NCI-H1930 (cell line): ENCODE data around the gene FHAD1.

Source experiments
- DNase-seq, 2 experiments: peaks; one replicate each; lab custom pipeline; 2025; lab: John Stamatoyannopoulos, UW

FHAD1 gene

GRCh38 chr1:15218287-15219279 lies 28.4 kb upstream of the FHAD1 start:
- DNase-seq, result no peak

GRCh38 chr1:15219280-15220023 lies 27.6 kb upstream of the FHAD1 start:
- no peak for DNase-seq

GRCh38 chr1:15220024-15220392 lies 27.0 kb upstream of the FHAD1 start:
- DNase-seq, result no peak

- DNase-seq, result no peak
Observed at GRCh38 chr1:15220825-15221431, 26.1 kb upstream of the FHAD1 start.

GRCh38 chr1:15222653-15223303 lies 24.2 kb upstream of the FHAD1 start:
- no peak for DNase-seq

- DNase-seq, result no peak
Observed at GRCh38 chr1:15224259-15224869, 22.7 kb upstream of the FHAD1 start.

GRCh38 chr1:15224974-15225373 lies 22.0 kb upstream of the FHAD1 start:
- DNase-seq, result no peak

- DNase-seq, result no peak
Observed at GRCh38 chr1:15225461-15225860, 21.6 kb upstream of the FHAD1 start.

GRCh38 chr1:15226388-15227255 lies 20.4 kb upstream of the FHAD1 start:
- no peak for DNase-seq

GRCh38 chr1:15229707-15230131 lies 17.3 kb upstream of the FHAD1 start:
- DNase-seq, result no peak

GRCh38 chr1:15231714-15232201 lies 15.3 kb upstream of the FHAD1 start:
- DNase-seq, result no peak

- no peak for DNase-seq
Observed at GRCh38 chr1:15233689-15234088, 13.3 kb upstream of the FHAD1 start.

GRCh38 chr1:15236321-15236721 lies 10.7 kb upstream of the FHAD1 start:
- no peak for DNase-seq

- DNase-seq, result no peak
Observed at GRCh38 chr1:15236746-15237145, 10.3 kb upstream of the FHAD1 start.

- no peak for DNase-seq
Observed at GRCh38 chr1:15238789-15239188, 8.2 kb upstream of the FHAD1 start.

GRCh38 chr1:15242766-15243165 lies 4.3 kb upstream of the FHAD1 start:
- no peak for DNase-seq

GRCh38 chr1:15243275-15244043 lies 3.6 kb upstream of the FHAD1 start:
- no peak for DNase-seq

GRCh38 chr1:15244813-15245212 lies 2.2 kb upstream of the FHAD1 start:
- DNase-seq, result no peak

GRCh38 chr1:15245593-15246360 lies 1.2 kb upstream of the FHAD1 start:
- DNase-seq, result no peak
